ENCODE data around the gene GRIN3A. TPM values are rescaled to one million over a fixed set of nuclear protein-coding genes. Genes with fewer than 3 reads are reported as not detected.

GRIN3A gene
- total RNA-seq, 1 donor from 2014 or later = not detected

GRCh38 chr9:101671567-101671966, 66.9 kb downstream of the GRIN3A start:
- no peak overlapping the region for H3K27ac Mint-ChIP-seq

GRCh38 chr9:101668421-101668820, 70.0 kb downstream of the GRIN3A start:
- Histone ChIP-seq H2AFZ (replicated peaks) (no peak overlapping the region), H3K4me2 (no peak overlapping the region), H3K9ac (no peak overlapping the region), H3F3A (ENCODE audit: low read depth) (no peaks in the 10 kb centered on the region), H4K20me1 (ENCODE audit: low read depth) (no peaks in the 10 kb centered on the region), H3K27me3 (no peaks in the 10 kb centered on the region), H3K27ac (no peak overlapping the region), H3K4me3 (no peak overlapping the region), H3K9me3 (ENCODE audit: low read depth) (no peaks in the 10 kb centered on the region), H3K79me2 (ENCODE audit: low read depth) (no peaks in the 10 kb centered on the region), H3K4me1 (no peaks in the 10 kb centered on the region), H3K36me3 (no peaks in the 10 kb centered on the region)
- Mint-ChIP-seq H3K4me1 (no peaks in the 10 kb centered on the region), H3K27ac (no peak overlapping the region), H3K4me3 (no peak overlapping the region), H3K9me3 (no peaks in the 10 kb centered on the region), H3K36me3 (no peaks in the 10 kb centered on the region), H3K27me3 (ENCODE audit: insufficient read depth, low read depth) (no peaks in the 10 kb centered on the region)
- no peak for DNase-seq (ENCODE audit: low spot score)
- no peak for TF ChIP-seq EZH2 (IDR thresholded peaks at IDR 0.05)
- TF ChIP-seq CTCF (IDR thresholded peaks at IDR 0.05) = no peak
- TF ChIP-seq EZH2phosphoT487 (IDR thresholded peaks at IDR 0.05) = no peak

More at GRCh38 chr9:101671567-101671966, 66.9 kb downstream of the GRIN3A start:
- Histone ChIP-seq H3K79me2 (ENCODE audit: low read depth) (no peaks in the 10 kb centered on the region), H3K27me3 (no peaks in the 10 kb centered on the region), H2AFZ (replicated peaks) (no peak overlapping the region), H3K27ac (no peak overlapping the region), H3K9me3 (ENCODE audit: low read depth) (no peaks in the 10 kb centered on the region), H3K4me3 (no peak overlapping the region), H3K4me1 (no peaks in the 10 kb centered on the region), H3K4me2 (no peak overlapping the region), H3F3A (ENCODE audit: low read depth) (no peaks in the 10 kb centered on the region), H3K9ac (no peak overlapping the region), H3K36me3 (no peaks in the 10 kb centered on the region), H4K20me1 (ENCODE audit: low read depth) (no peaks in the 10 kb centered on the region)
- Mint-ChIP-seq H3K27me3 (ENCODE audit: insufficient read depth, low read depth) (no peaks in the 10 kb centered on the region), H3K4me1 (no peaks in the 10 kb centered on the region), H3K4me3 (no peak overlapping the region), H3K9me3 (no peaks in the 10 kb centered on the region), H3K36me3 (no peaks in the 10 kb centered on the region)
- no peak for TF ChIP-seq EZH2phosphoT487 (IDR thresholded peaks at IDR 0.05)
- no peak for TF ChIP-seq CTCF (IDR thresholded peaks at IDR 0.05)
- no peak for DNase-seq (ENCODE audit: low spot score)

GRCh38 chr9:101664453-101664852, 74.0 kb downstream of the GRIN3A start:
- no peaks in the 10 kb centered on the region for H3K9me3 Mint-ChIP-seq
- H3K36me3 Mint-ChIP-seq = no peaks in the 10 kb centered on the region
- no peaks in the 10 kb centered on the region for H3F3A ChIP-seq (ENCODE audit: low read depth)
- no peaks in the 10 kb centered on the region for H3K4me1 Mint-ChIP-seq
- H3K4me3 Mint-ChIP-seq = no peak overlapping the region
- no peaks in the 10 kb centered on the region for H3K36me3 ChIP-seq
- H3K27me3 Mint-ChIP-seq (ENCODE audit: insufficient read depth, low read depth) = no peaks in the 10 kb centered on the region
- no peak overlapping the region for H3K4me2 ChIP-seq
- no peaks in the 10 kb centered on the region for H3K79me2 ChIP-seq (ENCODE audit: low read depth)
- H3K27me3 ChIP-seq = no peaks in the 10 kb centered on the region
- H3K27ac ChIP-seq = no peak overlapping the region
- H3K9me3 ChIP-seq (ENCODE audit: low read depth) = no peaks in the 10 kb centered on the region
- no peaks in the 10 kb centered on the region for H4K20me1 ChIP-seq (ENCODE audit: low read depth)
- no peak overlapping the region for H2AFZ ChIP-seq (replicated peaks)
- TF ChIP-seq EZH2 (IDR thresholded peaks at IDR 0.05) = no peak
- no peak for DNase-seq (ENCODE audit: low spot score)
- no peak overlapping the region for H3K4me3 ChIP-seq
- no peaks in the 10 kb centered on the region for H3K4me1 ChIP-seq
- no peak overlapping the region for H3K9ac ChIP-seq
- no peak overlapping the region for H3K27ac Mint-ChIP-seq

GRCh38 chr9:101652601-101653175, 85.8 kb downstream of the GRIN3A start:
- Histone ChIP-seq H3F3A (ENCODE audit: low read depth) (no peaks in the 10 kb centered on the region), H3K9me3 (ENCODE audit: low read depth) (no peaks in the 10 kb centered on the region), H3K79me2 (ENCODE audit: low read depth) (no peaks in the 10 kb centered on the region), H3K4me1 (peaks cover 5% of the 10 kb centered on the region), H3K4me3 (no peak overlapping the region), H2AFZ (replicated peaks) (no peak overlapping the region), H3K9ac (no peak overlapping the region), H4K20me1 (ENCODE audit: low read depth) (no peaks in the 10 kb centered on the region), H3K27me3 (peaks cover 3% of the 10 kb centered on the region), H3K36me3 (no peaks in the 10 kb centered on the region), H3K27ac (no peak overlapping the region), H3K4me2 (no peak overlapping the region)
- H3K36me3 Mint-ChIP-seq = no peaks in the 10 kb centered on the region
- H3K4me1 Mint-ChIP-seq = peaks cover 14% of the 10 kb centered on the region
- no peak overlapping the region for H3K4me3 Mint-ChIP-seq
- TF ChIP-seq CTCF (IDR thresholded peaks at IDR 0.05) = no peak
- TF ChIP-seq EZH2phosphoT487 (IDR thresholded peaks at IDR 0.05) = no peak
- no peak for TF ChIP-seq EZH2 (IDR thresholded peaks at IDR 0.05)
- H3K27me3 Mint-ChIP-seq (ENCODE audit: insufficient read depth, low read depth) = no peaks in the 10 kb centered on the region
- H3K9me3 Mint-ChIP-seq = no peaks in the 10 kb centered on the region
- H3K27ac Mint-ChIP-seq = no peak overlapping the region
- no peak for DNase-seq (ENCODE audit: low spot score)
